HCT116 (cell line): ENCODE results near the gene NIPA2. TPM values are rescaled to one million over a fixed set of nuclear protein-coding genes. Genes with fewer than 3 reads are reported as not detected.

Experiments used
- ATAC-seq: fragments of 200-7000 bp; cut with Tn5 transposase; 2 replicates; pipeline ENCODE4 v1.9.1; 2020; ENCODE audit warnings: mild to moderate bottlenecking, moderate library complexity
- BruUV-seq: library from RNA; stranded (reverse); fragments of 400-500 nt; replicated peaks from 2 replicates; lab custom pipeline; 2021; lab: Mats Ljungman, UMichigan
- CTCF ChIA-PET: fragments of 300-600 bp; sonication (Branson Sonifier 250); formaldehyde crosslinking; loops from one replicate; lab custom pipeline; 2021; ENCODE audit warnings: antibody characterized with exemption; lab: Charles Lee
- POLR2A ChIA-PET: fragments of 300-600, 350-600 bp; sonication (Branson Sonifier 250); formaldehyde crosslinking; loops from one replicate; lab custom pipeline; 2021; ENCODE audit warnings: antibody characterized with exemption; lab: Charles Lee
- RAD21 ChIA-PET, 2 experiments: fragments of 300-600 bp; sonication (Branson Sonifier 250); formaldehyde crosslinking; loops; one replicate each; lab custom pipeline; 2023; ENCODE audit warnings: low total read pairs in 2 of 2; ENCODE audit not compliant: uncharacterized antibody in 2 of 2, unreplicated experiment in 2 of 2, low non-redundant PET in 1 of 2; lab: Charles Lee
- DNase-seq: peaks from one replicate; pipeline ENCODE4 v3.0.0-alpha.2; 2010; ENCODE audit warnings: low read depth, low spot score
- H2AFZ ChIP-seq: fragments of 200-600 bp; shearing (Covaris generic), sonication (generic); 2 replicates; pipeline ENCODE4 v1.6.1; 2017; ENCODE audit warnings: low read depth, mixed run types, mixed read lengths, antibody characterized with exemption, low read length; ENCODE audit not compliant: poor library complexity, severe bottlenecking
- H3K27ac ChIP-seq: 2 replicates; pipeline ENCODE4 v1.5.1; 2012; ENCODE audit warnings: low read depth, low read length
- H3K27me3 ChIP-seq: fragments of 200-600 bp; sonication (generic); 2 replicates; pipeline ENCODE4 v1.6.1; 2016; ENCODE audit warnings: mixed run types, low read length, mixed read lengths; ENCODE audit not compliant: insufficient read depth
- H3K36me3 ChIP-seq, 2 experiments: fragments of 200-500 bp in 1 of 2; fragments of 200-600 bp in 1 of 2; sonication (Bioruptor generic) in 1 of 2; sonication (generic) in 1 of 2; 2 replicates each; pipeline versions ENCODE4 v1.5.1 to v1.6.1; 2014 to 2016; ENCODE audit warnings: low read length in 2 of 2, inconsistent platforms in 1 of 2, mixed read lengths in 1 of 2, mixed run types in 1 of 2; ENCODE audit not compliant: insufficient read depth in 2 of 2, control insufficient read depth in 1 of 2
- H3K4me1 ChIP-seq, 2 experiments: fragments of 200-600 bp in 1 of 2; sonication (generic) in 1 of 2; 2 replicates each; pipeline versions ENCODE4 v1.5.1 to v1.6.1; 2012 to 2017; ENCODE audit warnings: low read length in 2 of 2, inconsistent platforms in 1 of 2, mild to moderate bottlenecking in 1 of 2, mixed read lengths in 1 of 2, mixed run types in 1 of 2, moderate library complexity in 1 of 2; ENCODE audit not compliant: insufficient read depth in 2 of 2, control insufficient read depth in 1 of 2
- H3K4me2 ChIP-seq: fragments of 200-600 bp; sonication (generic); 2 replicates; pipeline ENCODE4 v1.6.1; 2017; ENCODE audit warnings: mixed run types, low read length, mixed read lengths
- H3K4me3 ChIP-seq, 2 experiments: fragments of 200-600 bp in 1 of 2; sonication (generic) in 1 of 2; replicated peaks in 1 of 2; 2 replicates each; pipeline ENCODE4 v1.5.1; 2011 to 2016; ENCODE audit warnings: low read length in 2 of 2, control low read depth in 1 of 2, low read depth in 1 of 2, mild to moderate bottlenecking in 1 of 2, mixed read lengths in 1 of 2, mixed run types in 1 of 2
- H3K79me2 ChIP-seq: fragments of 200-600 bp; sonication (generic); 2 replicates; pipeline ENCODE4 v1.6.1; 2017; ENCODE audit warnings: mild to moderate bottlenecking, mixed run types, low read length, moderate library complexity, mixed read lengths; ENCODE audit not compliant: insufficient read depth
- H3K9ac ChIP-seq: fragments of 200-600 bp; sonication (generic); 2 replicates; pipeline ENCODE4 v1.6.1; 2016; ENCODE audit warnings: low read length, mixed read lengths
- H3K9me2 ChIP-seq: fragments of 200-600 bp; sonication (generic), shearing (Covaris generic); 2 replicates; pipeline ENCODE4 v1.6.1; 2017; ENCODE audit warnings: mixed run types, mild to moderate bottlenecking, moderate library complexity; ENCODE audit not compliant: insufficient read depth
- H3K9me3 ChIP-seq, 2 experiments: fragments of 200-500 bp in 1 of 2; fragments of 200-600 bp in 1 of 2; sonication (Bioruptor generic) in 1 of 2; sonication (generic) in 1 of 2; 2 replicates each; pipeline ENCODE4 v1.6.1; 2014 to 2017; ENCODE audit warnings: low read length in 2 of 2, mixed read lengths in 2 of 2, inconsistent platforms in 1 of 2, low read depth in 1 of 2, mild to moderate bottlenecking in 1 of 2, mixed run types in 1 of 2, moderate library complexity in 1 of 2; ENCODE audit not compliant: control insufficient read depth in 1 of 2, insufficient read depth in 1 of 2
- H4K20me1 ChIP-seq: fragments of 200-600 bp; sonication (generic), shearing (Covaris generic); 2 replicates; pipeline ENCODE4 v1.6.1; 2017; ENCODE audit warnings: mixed run types, mild to moderate bottlenecking, moderate library complexity; ENCODE audit not compliant: insufficient read depth
- CBX3 ChIP-seq: IDR thresholded peaks from 2 replicates; pipeline ENCODE4 v1.6.1; 2012; ENCODE audit warnings: low read depth
- CEBPB ChIP-seq: IDR thresholded peaks from 2 replicates; pipeline ENCODE4 v1.6.1; 2012; ENCODE audit warnings: low read depth
- EGR1 ChIP-seq: IDR thresholded peaks from 2 replicates; pipeline ENCODE4 v1.6.1; 2012; ENCODE audit warnings: low read depth
- ELF1 ChIP-seq: IDR thresholded peaks from 2 replicates; pipeline ENCODE4 v1.6.1; 2012; ENCODE audit warnings: low read depth, borderline replicate concordance
- EZH2phosphoT487 ChIP-seq: fragments of 200-600 bp; IDR thresholded peaks from 2 replicates; pipeline ENCODE4 v1.6.1; 2018; ENCODE audit warnings: antibody characterized with exemption, borderline replicate concordance
- POLR2AphosphoS5 ChIP-seq: IDR thresholded peaks from 2 replicates; pipeline ENCODE4 v1.6.1; 2011; ENCODE audit warnings: mild to moderate bottlenecking, low read depth, low read length, moderate library complexity
- REST ChIP-seq: IDR thresholded peaks from 2 replicates; pipeline ENCODE4 v1.6.1; 2012; ENCODE audit warnings: low read depth
- SIN3A ChIP-seq: IDR thresholded peaks from 2 replicates; pipeline ENCODE4 v1.6.1; 2012; ENCODE audit warnings: low read depth
- SP1 ChIP-seq: IDR thresholded peaks from 2 replicates; pipeline ENCODE4 v1.6.1; 2012; ENCODE audit warnings: low read depth
- ZFX ChIP-seq: fragments of 450-650 bp; IDR thresholded peaks from 2 replicates; pipeline ENCODE4 v1.6.1; 2017
- ZNF274 ChIP-seq: fragments of 200-500 bp; sonication (Bioruptor generic); IDR thresholded peaks from 2 replicates; pipeline ENCODE4 v1.6.1; 2014; ENCODE audit warnings: mild to moderate bottlenecking, low read depth, low read length, inconsistent platforms
- intact Hi-C: fragments of 100-400 bp; cut with micrococcal nuclease; formaldehyde crosslinking; loops from 2 replicates; pipeline ENCODE4 v1.10.0; 2022
- total RNA-seq: library from RNA; stranded (reverse); gene quantifications from one replicate; pipeline ENCODE4 v1.2.1, GENCODE V29; 2021; ENCODE audit not compliant: unreplicated experiment
- TF ChIP-seq, protein P1 (sequence below), 3 experiments: fragments of 200-600 bp in 1 of 3; sonication (generic) in 1 of 3; IDR thresholded peaks in 2 of 3; conservative IDR thresholded peaks in 1 of 3; 2 replicates each; pipeline ENCODE4 v1.5.1; 2012 to 2017; ENCODE audit warnings: low read depth in 2 of 3, low read length in 2 of 3, antibody characterized with exemption in 1 of 3, borderline replicate concordance in 1 of 3, control low read depth in 1 of 3, mild to moderate bottlenecking in 1 of 3, mixed read lengths in 1 of 3, mixed run types in 1 of 3, moderate library complexity in 1 of 3; ENCODE audit not compliant: insufficient read depth in 1 of 3
- TF ChIP-seq, protein P2 (sequence below): IDR thresholded peaks from 2 replicates; pipeline ENCODE4 v1.6.1; 2012

NIPA2 gene
- total RNA-seq, 1 experiment from 2014 or later, result 54.4 TPM

DNA sequence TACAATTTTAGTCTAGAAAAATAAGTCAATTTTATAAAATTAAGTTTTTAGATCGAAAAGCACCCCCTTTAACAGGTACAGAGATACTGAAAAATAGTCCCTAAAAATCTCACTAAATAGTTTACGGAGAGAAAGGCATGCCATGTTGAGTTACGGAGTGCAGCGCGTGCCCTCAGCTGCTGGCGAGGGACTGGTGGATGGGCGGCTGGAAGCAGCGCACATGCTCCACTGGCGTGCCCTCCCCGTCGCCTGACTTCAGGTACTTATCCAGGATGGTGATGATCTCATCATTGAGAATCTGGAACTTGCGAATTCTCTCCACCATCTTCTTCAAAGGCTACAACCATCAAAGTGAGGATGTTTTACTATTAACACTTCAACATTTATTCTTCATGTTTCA, 31.4 kb downstream of the NIPA2 start:
- DNase-seq (no peak), ATAC-seq (no peak)
- ChIA-PET POLR2A (no interaction called here), RAD21 (no interaction called here), CTCF (no interaction called here)
- no peak overlapping the region for H3K9ac ChIP-seq
- H3K4me1 ChIP-seq, result no peaks in the 10 kb centered on the region
- no peak overlapping the region for H3K4me3 ChIP-seq
- H3K9me2 ChIP-seq, result no peaks in the 10 kb centered on the region
- no TSS peak for BruUV-seq
- H3K27me3 ChIP-seq, result no peaks in the 10 kb centered on the region
- intact Hi-C loops, result no loop called here
- H3K79me2 ChIP-seq, result 0 out of 2 replicates have a peak, but pooled peaks cover 9% of the 10 kb centered on the region
- H3K4me2 ChIP-seq, result no peak overlapping the region
- H2AFZ ChIP-seq, result no peak overlapping the region
- no peak overlapping the region for H3K27ac ChIP-seq
- H3K9me3 ChIP-seq, result no peaks in the 10 kb centered on the region
- no peaks in the 10 kb centered on the region; the same call in 1 of the 2 replicates for H4K20me1 ChIP-seq
- peaks cover 34 to 48% of the 10 kb centered on the region in 2 experiments for H3K36me3 ChIP-seq
- TF ChIP-seq REST (no peak), SIN3A (no peak), CBX3 (no peak), ELF1 (no peak), EGR1 (no peak), ZNF274 (no peak), ZFX (no peak), POLR2AphosphoS5 (no peak), CEBPB (no peak), EZH2phosphoT487 (no peak), SP1 (no peak)
- TF ChIP-seq, protein P1, sequence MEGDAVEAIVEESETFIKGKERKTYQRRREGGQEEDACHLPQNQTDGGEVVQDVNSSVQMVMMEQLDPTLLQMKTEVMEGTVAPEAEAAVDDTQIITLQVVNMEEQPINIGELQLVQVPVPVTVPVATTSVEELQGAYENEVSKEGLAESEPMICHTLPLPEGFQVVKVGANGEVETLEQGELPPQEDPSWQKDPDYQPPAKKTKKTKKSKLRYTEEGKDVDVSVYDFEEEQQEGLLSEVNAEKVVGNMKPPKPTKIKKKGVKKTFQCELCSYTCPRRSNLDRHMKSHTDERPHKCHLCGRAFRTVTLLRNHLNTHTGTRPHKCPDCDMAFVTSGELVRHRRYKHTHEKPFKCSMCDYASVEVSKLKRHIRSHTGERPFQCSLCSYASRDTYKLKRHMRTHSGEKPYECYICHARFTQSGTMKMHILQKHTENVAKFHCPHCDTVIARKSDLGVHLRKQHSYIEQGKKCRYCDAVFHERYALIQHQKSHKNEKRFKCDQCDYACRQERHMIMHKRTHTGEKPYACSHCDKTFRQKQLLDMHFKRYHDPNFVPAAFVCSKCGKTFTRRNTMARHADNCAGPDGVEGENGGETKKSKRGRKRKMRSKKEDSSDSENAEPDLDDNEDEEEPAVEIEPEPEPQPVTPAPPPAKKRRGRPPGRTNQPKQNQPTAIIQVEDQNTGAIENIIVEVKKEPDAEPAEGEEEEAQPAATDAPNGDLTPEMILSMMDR (IDR thresholded peaks at IDR 0.05 in 2 of 3, conservative IDR thresholded peaks at IDR 0.05 in 1 of 3; ENCODE audit: borderline replicate concordance in 1 of 3, insufficient read depth in 1 of 3, low read depth in 2 of 3, low read length in 2 of 3), result no peak
- TF ChIP-seq, protein P2, sequence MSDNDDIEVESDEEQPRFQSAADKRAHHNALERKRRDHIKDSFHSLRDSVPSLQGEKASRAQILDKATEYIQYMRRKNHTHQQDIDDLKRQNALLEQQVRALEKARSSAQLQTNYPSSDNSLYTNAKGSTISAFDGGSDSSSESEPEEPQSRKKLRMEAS, result no peak
